Measurements from ENCODE around the gene AHCYL2. TPM values are rescaled to one million over a fixed set of nuclear protein-coding genes. Genes with fewer than 3 reads are reported as not detected.

Gene AHCYL2
- total and polyA plus RNA-seq, 2 of the 8 experiments (the other 6 are each of a cell fraction or from before 2014, with no cell fraction given): 20.7 to 25.4 TPM

DNA sequence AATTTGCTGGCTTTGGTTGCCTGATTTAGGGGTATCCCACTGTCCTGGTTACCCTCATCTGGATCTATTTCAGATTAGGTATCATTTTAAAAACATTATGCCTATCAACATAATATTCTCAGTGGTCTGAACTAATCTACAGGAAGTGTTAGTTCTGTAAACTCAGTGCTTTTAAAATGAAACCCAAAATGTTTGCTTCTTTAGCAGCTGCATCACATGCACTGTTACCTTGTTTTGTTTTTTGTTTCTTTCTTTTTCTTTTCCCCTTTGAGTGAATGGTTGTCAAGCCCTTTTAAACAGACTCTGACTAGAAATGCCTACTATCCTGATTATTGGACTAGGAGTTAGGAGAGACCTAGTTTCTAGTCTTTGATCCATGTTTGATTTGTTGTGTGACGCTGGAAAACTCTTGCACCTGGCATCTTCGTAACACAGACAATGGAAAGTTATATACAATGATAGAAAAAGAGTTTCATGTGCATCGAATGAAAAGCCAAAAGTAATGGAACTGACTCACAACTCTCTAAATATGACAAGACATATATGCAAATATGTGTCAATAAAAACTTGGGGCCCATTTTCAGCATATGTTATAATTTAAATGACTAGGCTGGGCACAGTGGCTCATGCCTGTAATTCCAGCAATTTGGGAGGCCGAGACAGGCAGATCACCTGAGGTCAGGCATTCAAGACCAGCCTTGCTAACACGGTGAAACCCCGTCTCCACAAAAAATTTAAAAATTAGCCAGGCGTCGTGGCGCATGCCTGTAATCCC, 157.1 kb downstream of the AHCYL2 start (continued):
- TF ChIP-seq CBX8 (IDR thresholded peaks at IDR 0.05; ENCODE audit: borderline replicate concordance, low read depth, low read length): no peak
- TF ChIP-seq, protein P1, sequence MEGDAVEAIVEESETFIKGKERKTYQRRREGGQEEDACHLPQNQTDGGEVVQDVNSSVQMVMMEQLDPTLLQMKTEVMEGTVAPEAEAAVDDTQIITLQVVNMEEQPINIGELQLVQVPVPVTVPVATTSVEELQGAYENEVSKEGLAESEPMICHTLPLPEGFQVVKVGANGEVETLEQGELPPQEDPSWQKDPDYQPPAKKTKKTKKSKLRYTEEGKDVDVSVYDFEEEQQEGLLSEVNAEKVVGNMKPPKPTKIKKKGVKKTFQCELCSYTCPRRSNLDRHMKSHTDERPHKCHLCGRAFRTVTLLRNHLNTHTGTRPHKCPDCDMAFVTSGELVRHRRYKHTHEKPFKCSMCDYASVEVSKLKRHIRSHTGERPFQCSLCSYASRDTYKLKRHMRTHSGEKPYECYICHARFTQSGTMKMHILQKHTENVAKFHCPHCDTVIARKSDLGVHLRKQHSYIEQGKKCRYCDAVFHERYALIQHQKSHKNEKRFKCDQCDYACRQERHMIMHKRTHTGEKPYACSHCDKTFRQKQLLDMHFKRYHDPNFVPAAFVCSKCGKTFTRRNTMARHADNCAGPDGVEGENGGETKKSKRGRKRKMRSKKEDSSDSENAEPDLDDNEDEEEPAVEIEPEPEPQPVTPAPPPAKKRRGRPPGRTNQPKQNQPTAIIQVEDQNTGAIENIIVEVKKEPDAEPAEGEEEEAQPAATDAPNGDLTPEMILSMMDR (IDR thresholded peaks at IDR 0.05; ENCODE audit: control extremely low read depth in 1 of 3, insufficient read depth in 1 of 3, low read depth in 1 of 3, low read length in 3 of 3): no peak
